HFFc6 (cell line): Measurements from ENCODE around the gene ZC3H7B. TPM values are rescaled to one million over a fixed set of nuclear protein-coding genes. Genes with fewer than 3 reads are reported as not detected.

Source experiments
- DNase-seq: peaks from one replicate; pipeline ENCODE4 v3.0.0-alpha.2; 2018
- H3K27ac Mint-ChIP-seq: 2 replicates; pipeline ENCODE4 v1.8.0; 2020; ENCODE audit warnings: mild to moderate bottlenecking, mixed read lengths
- H3K27me3 Mint-ChIP-seq: 2 replicates; pipeline ENCODE4 v1.8.0; 2021; ENCODE audit warnings: mild to moderate bottlenecking, moderate library complexity, mixed read lengths; ENCODE audit not compliant: insufficient read depth
- H3K36me3 Mint-ChIP-seq: 2 replicates; pipeline ENCODE4 v1.8.0; 2021; ENCODE audit warnings: low read depth, mixed read lengths
- H3K4me1 Mint-ChIP-seq: 2 replicates; pipeline ENCODE4 v1.8.0; 2020; ENCODE audit warnings: low read depth, mixed read lengths
- H3K4me3 Mint-ChIP-seq: 2 replicates; pipeline ENCODE4 v1.8.0; 2020; ENCODE audit warnings: mild to moderate bottlenecking, moderate library complexity, mixed read lengths
- H3K9me3 Mint-ChIP-seq: 2 replicates; pipeline ENCODE4 v1.8.0; 2020; ENCODE audit warnings: mild to moderate bottlenecking, mixed read lengths
- CTCF ChIP-seq: fragments of 200-600 bp; sonication (generic); IDR thresholded peaks from 2 replicates; pipeline ENCODE4 v1.5.0; 2021; ENCODE audit warnings: antibody characterized with exemption, mild to moderate bottlenecking
- total RNA-seq, 6 experiments: library from RNA; stranded (reverse); fragmentation: NEBNext Ultra II Directional; extraction: Animal tissue kit (Norgen Biotek cat#: 25700); gene quantifications; 2 replicates in 1 of 6; 3 replicates in 5 of 6; pipeline ENCODE4 v1.2.3, GENCODE V29; 2021

ZC3H7B gene
- total RNA-seq, 6 experiments from 2014 or later = 108 to 137 (median 130) TPM

- Mint-ChIP-seq H3K9me3 (no peaks in the 10 kb centered on the region), H3K36me3 (no peaks in the 10 kb centered on the region), H3K4me1 (peaks cover 20% of the 10 kb centered on the region), H3K27me3 (peaks cover 9% of the 10 kb centered on the region), H3K27ac (no peak overlapping the region), H3K4me3 (no peak overlapping the region)
- DNase-seq = no peak
- no peak for TF ChIP-seq CTCF
Measured at GRCh38 chr22:41377846-41378245, 76.5 kb downstream of the ZC3H7B start.

GRCh38 chr22:41380993-41381328 lies 79.6 kb downstream of the ZC3H7B start:
- no peak for TF ChIP-seq CTCF
- Mint-ChIP-seq H3K27ac (peak overlapping the region; percentile 99), H3K27me3 (peaks cover 5% of the 10 kb centered on the region), H3K4me1 (peaks cover 32% of the 10 kb centered on the region), H3K4me3 (peak overlapping the region; percentile 88), H3K36me3 (no peaks in the 10 kb centered on the region), H3K9me3 (no peaks in the 10 kb centered on the region)
- peak; percentile 70 for DNase-seq

GRCh38 chr22:41381329-41382097 lies 80.2 kb downstream of the ZC3H7B start, which contains the start of gene TEF:
TEF (plus strand) TSS chr22:41381942; CDS start chr22:41382045, 103 bp downstream.
- Mint-ChIP-seq H3K9me3 (no peaks in the 10 kb centered on the region), H3K27ac (peak within 1 kb of the TSS; percentile 99), H3K36me3 (no peaks in the 10 kb centered on the region), H3K4me3 (peak within 1 kb of the TSS; percentile 88), H3K4me1 (peaks cover 32% of the 10 kb centered on the region), H3K27me3 (peaks cover 5% of the 10 kb centered on the region)
- peak; percentile 99 for DNase-seq
- peak; percentile 12; the same call in 1 of the 2 replicates for TF ChIP-seq CTCF

GRCh38 chr22:41382098-41382578 lies 80.8 kb downstream of the ZC3H7B start:
- TF ChIP-seq CTCF = no peak; the same call in 1 of the 2 replicates
- Mint-ChIP-seq H3K36me3 (no peaks in the 10 kb centered on the region), H3K27ac (peak overlapping the region; percentile 64), H3K9me3 (no peaks in the 10 kb centered on the region), H3K4me3 (peak overlapping the region; percentile 88), H3K27me3 (peaks cover 3% of the 10 kb centered on the region), H3K4me1 (peaks cover 32% of the 10 kb centered on the region)
- DNase-seq = no peak

GRCh38 chr22:41382610-41383009 lies 81.3 kb downstream of the ZC3H7B start:
- Mint-ChIP-seq H3K27me3 (no peaks in the 10 kb centered on the region; the same call in none of the 2 replicates), H3K4me3 (peak overlapping the region; percentile 88), H3K36me3 (no peaks in the 10 kb centered on the region), H3K9me3 (no peaks in the 10 kb centered on the region), H3K4me1 (peaks cover 28% of the 10 kb centered on the region), H3K27ac (peak overlapping the region; percentile 64)
- no peak for DNase-seq
- no peak for TF ChIP-seq CTCF
